H1 (cell line): ENCODE measurements around the gene MED12L. TPM values are rescaled to one million over a fixed set of nuclear protein-coding genes. Genes with fewer than 3 reads are reported as not detected.

Source experiments
- CTCF ChIA-PET: fragments of 300-600 bp; sonication (Branson Sonifier 250); formaldehyde crosslinking; loops from one replicate; lab custom pipeline; 2021; ENCODE audit not compliant: partially characterized antibody; lab: Charles Lee
- POLR2A ChIA-PET: fragments of 300-600 bp; sonication (Branson Sonifier 250); formaldehyde crosslinking; loops from one replicate; lab custom pipeline; 2021; ENCODE audit warnings: inconsistent platforms; ENCODE audit not compliant: partially characterized antibody; lab: Charles Lee
- DNase-seq, 2 experiments: peaks; one replicate each; pipeline versions ENCODE4 v3.0.0 to v3.0.0-alpha.2; 2010 to 2022; ENCODE audit warnings: low spot score in 2 of 2, low read depth in 1 of 2, mixed read lengths in 1 of 2
- FAIRE-seq: peaks from 2 replicates; lab custom pipeline; 2011; peaks lifted over from hg19 to GRCh38; lab: Jason Lieb, UNC
- H2AFZ ChIP-seq: 2 replicates; pipeline ENCODE4 v1.8.1; 2012; ENCODE audit warnings: low read length, inconsistent platforms
- H2AK5ac ChIP-seq: 2 replicates; pipeline ENCODE4 v1.6.1; 2013; ENCODE audit warnings: low read depth, low read length
- H2BK120ac ChIP-seq: replicated peaks from 2 replicates; pipeline ENCODE3; 2013; ENCODE audit warnings: low read depth, low read length, inconsistent platforms
- H2BK12ac ChIP-seq: 2 replicates; pipeline ENCODE4 v1.6.1; 2013; ENCODE audit warnings: low read depth, low read length
- H2BK15ac ChIP-seq: 2 replicates; pipeline ENCODE4 v1.6.1; 2013; ENCODE audit warnings: low read length
- H2BK20ac ChIP-seq: 2 replicates; pipeline ENCODE4 v1.6.1; 2013; ENCODE audit warnings: low read length
- H2BK5ac ChIP-seq: 2 replicates; pipeline ENCODE4 v1.6.1; 2013; ENCODE audit warnings: low read depth, low read length
- H3K14ac ChIP-seq: 2 replicates; pipeline ENCODE4 v1.6.1; 2013; ENCODE audit warnings: inconsistent platforms; ENCODE audit not compliant: insufficient read length
- H3K18ac ChIP-seq: 2 replicates; pipeline ENCODE4 v1.6.1; 2013; ENCODE audit warnings: low read length; ENCODE audit errors: extremely low read depth
- H3K23ac ChIP-seq: 2 replicates; pipeline ENCODE4 v1.6.1; 2013; ENCODE audit warnings: inconsistent platforms; ENCODE audit not compliant: insufficient read length
- H3K23me2 ChIP-seq: 2 replicates; pipeline ENCODE4 v1.6.1; 2013; ENCODE audit warnings: low read depth, low read length
- H3K27ac ChIP-seq: 2 replicates; pipeline ENCODE4 v1.6.1; 2011; ENCODE audit warnings: low read depth, low read length, inconsistent platforms
- H3K27me3 ChIP-seq, 4 experiments: replicated peaks in 1 of 4; 1 replicate in 1 of 4; 2 replicates in 3 of 4; pipeline versions ENCODE4 v1.6.1 to v1.8.1; 2011 to 2013; ENCODE audit warnings: low read length in 3 of 4, mild to moderate bottlenecking in 3 of 4, inconsistent platforms in 2 of 4, mixed read lengths in 2 of 4, moderate library complexity in 1 of 4; ENCODE audit not compliant: control insufficient read depth in 3 of 4, insufficient read depth in 3 of 4; ENCODE audit errors: extremely low read depth in 1 of 4
- H3K36me3 ChIP-seq, 4 experiments: 2 replicates each; pipeline versions ENCODE4 v1.6.1 to v1.8.1; 2011 to 2013; ENCODE audit warnings: mild to moderate bottlenecking in 4 of 4, low read length in 3 of 4, moderate library complexity in 2 of 4, control low read depth in 1 of 4, inconsistent platforms in 1 of 4; ENCODE audit not compliant: insufficient read depth in 4 of 4, control insufficient read depth in 2 of 4
- H3K4ac ChIP-seq: replicated peaks from 2 replicates; pipeline ENCODE3; 2013; ENCODE audit warnings: low read length, low read depth, mixed read lengths, inconsistent platforms; ENCODE audit not compliant: insufficient read length
- H3K4me1 ChIP-seq, 4 experiments: replicated peaks in 1 of 4; 1 replicate in 1 of 4; 2 replicates in 3 of 4; pipeline versions ENCODE4 v1.6.1 to v1.8.1; 2011 to 2013; ENCODE audit warnings: low read length in 3 of 4, inconsistent platforms in 2 of 4, mixed read lengths in 1 of 4; ENCODE audit not compliant: insufficient read depth in 4 of 4, control insufficient read depth in 3 of 4
- H3K4me2 ChIP-seq, 2 experiments: 2 replicates each; pipeline versions ENCODE4 v1.6.1 to v1.8.1; 2011 to 2013; ENCODE audit warnings: low read depth in 2 of 2, low read length in 2 of 2, control low read depth in 1 of 2, inconsistent platforms in 1 of 2, mild to moderate bottlenecking in 1 of 2; ENCODE audit not compliant: insufficient read depth in 1 of 2
- H3K4me3 ChIP-seq, 4 experiments: fragments of 200-600, 300-600 bp in 1 of 4; sonication (generic), shearing (Covaris generic), sonication (Bioruptor Twin) in 1 of 4; 2 replicates each; pipeline versions ENCODE4 v1.5.1 to v1.8.1; 2011 to 2016; ENCODE audit warnings: low read length in 4 of 4, low read depth in 3 of 4, control low read depth in 2 of 4, inconsistent platforms in 2 of 4, mild to moderate bottlenecking in 2 of 4, mixed read lengths in 1 of 4, moderate library complexity in 1 of 4; ENCODE audit not compliant: insufficient read depth in 2 of 4; ENCODE audit errors: extremely low read depth in 1 of 4
- H3K56ac ChIP-seq: replicated peaks from 2 replicates; pipeline ENCODE3; 2013; ENCODE audit warnings: low read depth, mild to moderate bottlenecking, mixed read lengths, low read length, inconsistent platforms; ENCODE audit not compliant: insufficient read length
- H3K79me1 ChIP-seq: 2 replicates; pipeline ENCODE4 v1.6.1; 2013; ENCODE audit warnings: low read depth, low read length, control low read depth
- H3K79me2 ChIP-seq, 2 experiments: 2 replicates each; pipeline versions ENCODE4 v1.6.1 to v1.8.1; 2012 to 2013; ENCODE audit warnings: low read length in 2 of 2, mild to moderate bottlenecking in 2 of 2, inconsistent platforms in 1 of 2; ENCODE audit not compliant: insufficient read depth in 2 of 2, control insufficient read depth in 1 of 2
- H3K9ac ChIP-seq, 4 experiments: replicated peaks in 1 of 4; 1 replicate in 1 of 4; 2 replicates in 3 of 4; pipeline versions ENCODE4 v1.6.1 to v1.8.1; 2011 to 2013; ENCODE audit warnings: low read depth in 3 of 4, low read length in 3 of 4, control low read depth in 2 of 4, mild to moderate bottlenecking in 2 of 4, moderate library complexity in 2 of 4, inconsistent platforms in 1 of 4; ENCODE audit errors: extremely low read depth in 1 of 4
- H3K9me3 ChIP-seq, 2 experiments: 2 replicates each; pipeline versions ENCODE4 v1.6.1 to v1.8.1; 2012 to 2013; ENCODE audit warnings: mild to moderate bottlenecking in 2 of 2, moderate library complexity in 2 of 2, control low read depth in 1 of 2, inconsistent platforms in 1 of 2, low read depth in 1 of 2, low read length in 1 of 2, mixed read lengths in 1 of 2; ENCODE audit not compliant: insufficient read depth in 2 of 2
- H4K20me1 ChIP-seq, 2 experiments: replicated peaks in 1 of 2; 2 replicates each; pipeline versions ENCODE3 to v1.8.1; 2011 to 2013; ENCODE audit warnings: inconsistent platforms in 2 of 2, low read length in 2 of 2, mild to moderate bottlenecking in 1 of 2; ENCODE audit not compliant: insufficient read depth in 2 of 2, control insufficient read depth in 1 of 2
- H4K5ac ChIP-seq: 2 replicates; pipeline ENCODE4 v1.6.1; 2013; ENCODE audit warnings: low read length, low read depth, mixed read lengths, inconsistent platforms; ENCODE audit not compliant: insufficient read length
- H4K8ac ChIP-seq: 2 replicates; pipeline ENCODE4 v1.8.0; 2013; ENCODE audit warnings: mild to moderate bottlenecking, moderate library complexity, low read length, inconsistent platforms; ENCODE audit not compliant: insufficient read depth; ENCODE audit errors: extremely low read depth
- H4K91ac ChIP-seq: replicated peaks from 2 replicates; pipeline ENCODE3; 2013; ENCODE audit warnings: low read length, mixed read lengths, inconsistent platforms; ENCODE audit not compliant: insufficient read length
- CEBPB ChIP-seq: IDR thresholded peaks from 2 replicates; pipeline ENCODE4 v1.6.1; 2012; ENCODE audit warnings: low read depth, low read length
- CHD1 ChIP-seq: IDR thresholded peaks from 2 replicates; pipeline ENCODE4 v1.6.1; 2012; ENCODE audit warnings: low read depth, low read length, improper control_type of control experiment
- EP300 ChIP-seq, 2 experiments: IDR thresholded peaks; 1 replicate in 1 of 2; 2 replicates in 1 of 2; pipeline ENCODE4 v1.6.1; 2011 to 2012; ENCODE audit warnings: low read depth in 2 of 2, low read length in 2 of 2, mild to moderate bottlenecking in 2 of 2, borderline replicate concordance in 1 of 2, inconsistent platforms in 1 of 2, moderate library complexity in 1 of 2
- GABPA ChIP-seq: IDR thresholded peaks from 2 replicates; pipeline ENCODE4 v1.6.1; 2011; ENCODE audit warnings: mild to moderate bottlenecking, low read length, moderate library complexity, borderline replicate concordance; ENCODE audit not compliant: insufficient read depth
- GTF2F1 ChIP-seq: IDR thresholded peaks from 2 replicates; pipeline ENCODE4 v1.6.1; 2012; ENCODE audit warnings: low read depth, low read length, improper control_type of control experiment, borderline replicate concordance
- POLR2AphosphoS5 ChIP-seq: IDR thresholded peaks from 2 replicates; pipeline ENCODE4 v1.6.1; 2011; ENCODE audit warnings: low read depth, low read length
- RAD21 ChIP-seq, 2 experiments: IDR thresholded peaks in 1 of 2; conservative IDR thresholded peaks in 1 of 2; 2 replicates each; pipeline ENCODE4 v1.6.1; 2011; ENCODE audit warnings: low read depth in 2 of 2, low read length in 2 of 2, improper control_type of control experiment in 1 of 2, inconsistent platforms in 1 of 2, mild to moderate bottlenecking in 1 of 2, moderate library complexity in 1 of 2
- RFX5 ChIP-seq: IDR thresholded peaks from 2 replicates; pipeline ENCODE4 v1.6.1; 2011; ENCODE audit warnings: low read depth, low read length, improper control_type of control experiment, borderline replicate concordance
- RNF2 ChIP-seq: fragments of 200-900, 300-1000 bp; sonication (generic); IDR thresholded peaks from 2 replicates; pipeline ENCODE4 v1.7.1; 2016; ENCODE audit warnings: borderline replicate concordance, low read depth, mild to moderate bottlenecking, antibody characterized with exemption, low read length; ENCODE audit not compliant: poor library complexity, severe bottlenecking; ENCODE audit errors: missing control alignments
- RXRA ChIP-seq: IDR thresholded peaks from 2 replicates; pipeline ENCODE4 v1.6.1; 2011; ENCODE audit warnings: low read depth, mild to moderate bottlenecking, low read length, moderate library complexity; ENCODE audit not compliant: insufficient read depth
- SP1 ChIP-seq: IDR thresholded peaks from 2 replicates; pipeline ENCODE4 v1.6.1; 2011; ENCODE audit warnings: low read depth, low read length
- SRF ChIP-seq: IDR thresholded peaks from 2 replicates; pipeline ENCODE4 v1.6.1; 2011; ENCODE audit warnings: mild to moderate bottlenecking, low read depth, low read length, moderate library complexity
- TAF7 ChIP-seq: optimal IDR thresholded peaks from 2 replicates; pipeline ENCODE3; 2011; ENCODE audit warnings: low read depth, mild to moderate bottlenecking, inconsistent platforms, low read length, moderate library complexity, borderline replicate concordance
- TCF12 ChIP-seq: IDR thresholded peaks from 2 replicates; pipeline ENCODE4 v1.6.1; 2011; ENCODE audit warnings: low read depth, mild to moderate bottlenecking, low read length
- WGBS, 2 experiments: shearing (Covaris generic) in 1 of 2; methylation state at CpG; one replicate each; pipeline versions ENCODE4 v1.1.6 to v1.1.7; 2013 to 2015; ENCODE audit warnings: low lambda C conversion rate in 2 of 2, mixed read lengths in 2 of 2, inconsistent platforms in 1 of 2, low coverage in 1 of 2, missing lambda C conversion rate in 1 of 2; ENCODE audit not compliant: insufficient replicate concordance in 2 of 2, insufficient coverage in 1 of 2, insufficient read length in 1 of 2; ENCODE audit errors: extremely low coverage in 1 of 2, missing lambda C conversion rate in 1 of 2; 5-methylcytosine and 5-hydroxymethylcytosine counted together
- polyA plus RNA-seq, 7 experiments: library from polyadenylated mRNA; depleted of rRNA in 3 of 7; stranded (reverse) in 5 of 7; unstranded in 2 of 7; fragments of >200 nt in 5 of 7; fragments of 200-250 nt in 2 of 7; gene quantifications; 1 replicate in 5 of 7; 2 replicates in 1 of 7; 4 replicates in 1 of 7; pipeline versions ENCODE4 v1.2.1 to v1.2.3, GENCODE V29; 2011 to 2013; ENCODE audit warnings: missing spikeins in 2 of 7, mixed read lengths in 2 of 7
- total RNA-seq: library from RNA; stranded (reverse); fragmentation: NEBNext Ultra II Directional; extraction: Animal tissue kit (Norgen Biotek cat#: 25700); gene quantifications from 2 replicates; pipeline ENCODE4 v1.2.1, GENCODE V29; 2021

MED12L gene
- total and polyA plus RNA-seq, 2 of the 8 experiments (the other 6 are each of a cell fraction or from before 2014, with no cell fraction given), result 3.6 to 26.2 TPM

GRCh38 chr3:151407928-151408327 lies 322.5 kb downstream of the MED12L start:
- CTCF ChIA-PET, result interaction anchor here (1.0 to 1.5 kb wide), 2 partner anchors 10 to 182 kb away, joined by 3 read pairs; no protein-coding TSS in a partner anchor
- FAIRE-seq, result no peak
- no peak overlapping the region for H2BK15ac ChIP-seq
- TF ChIP-seq RNF2, result no peak
- no peak for TF ChIP-seq SP1
- no peak for TF ChIP-seq RFX5
- TF ChIP-seq POLR2AphosphoS5, result no peak
- no peak for TF ChIP-seq SRF
- no peak for TF ChIP-seq RAD21 (IDR thresholded peaks at IDR 0.05 in 1 of 2, conservative IDR thresholded peaks at IDR 0.05 in 1 of 2; ENCODE audit: low read depth in 2 of 2, low read length in 2 of 2)
- TF ChIP-seq TAF7, result no peak
- TF ChIP-seq GTF2F1, result no peak
- no peak for TF ChIP-seq CHD1
- TF ChIP-seq GABPA, result no peak
- TF ChIP-seq CEBPB, result no peak
- TF ChIP-seq RXRA, result no peak
- no peak for TF ChIP-seq TCF12
- TF ChIP-seq EP300 (IDR thresholded peaks at IDR 0.05; ENCODE audit: borderline replicate concordance in 1 of 2, low read depth in 2 of 2, low read length in 2 of 2), result no peak

More at GRCh38 chr3:151407928-151408327, 322.5 kb downstream of the MED12L start:
- no peaks in the 10 kb centered on the region for H3K79me2 ChIP-seq
- H2BK5ac ChIP-seq, result no peak overlapping the region
- H3K18ac ChIP-seq, result no peak overlapping the region
- no peak for DNase-seq
- no peak overlapping the region for H2AFZ ChIP-seq
- H3K56ac ChIP-seq, result no peak overlapping the region
- no peak overlapping the region for H2BK120ac ChIP-seq
- H3K4me1 ChIP-seq, result no peaks in the 10 kb centered on the region
- H3K14ac ChIP-seq, result no peak overlapping the region
- no peak overlapping the region for H4K5ac ChIP-seq
- no peaks in the 10 kb centered on the region for H3K79me1 ChIP-seq
- H3K4me2 ChIP-seq, result no peak overlapping the region
- H2BK12ac ChIP-seq, result no peak overlapping the region
- no peaks in the 10 kb centered on the region for H4K20me1 ChIP-seq
- POLR2A ChIA-PET, result no interaction called here
- H3K27ac ChIP-seq, result no peak overlapping the region
- H3K23me2 ChIP-seq, result no peaks in the 10 kb centered on the region
- H3K9ac ChIP-seq, result no peak overlapping the region
- no peaks in the 10 kb centered on the region; a peak in 1 of 8 replicates for H3K36me3 ChIP-seq
- no peak overlapping the region for H3K4ac ChIP-seq
- H2BK20ac ChIP-seq, result no peak overlapping the region
- H3K27me3 ChIP-seq, result no peaks in the 10 kb centered on the region
- H3K9me3 ChIP-seq, result no peaks in the 10 kb centered on the region
- no peak overlapping the region for H4K8ac ChIP-seq
- H4K91ac ChIP-seq, result no peak overlapping the region
- H2AK5ac ChIP-seq, result no peak overlapping the region
- 100% methylated on average over 2 of the region's 2 CpGs; no CpG with 5 or more reads in 1 of the 2 experiments for WGBS, 2 experiments
- H3K23ac ChIP-seq, result no peak overlapping the region
- H3K4me3 ChIP-seq, result no peak overlapping the region
